SU-DHL-6 (cell line): ENCODE measurements around the gene MYT1.

Source experiments
- EZH2phosphoT487 ChIP-seq: fragments of 200-600 bp; sonication (generic), shearing (Covaris generic); conservative IDR thresholded peaks from 2 replicates; pipeline ENCODE4 v1.6.1; 2018; ENCODE audit warnings: mild to moderate bottlenecking, antibody characterized with exemption, low read length, moderate library complexity, mixed read lengths
- TF ChIP-seq, protein P1 (sequence below): fragments of 200-600 bp; sonication (generic); IDR thresholded peaks from one replicate; pipeline ENCODE4 v1.5.1; 2017; ENCODE audit warnings: antibody characterized with exemption, mild to moderate bottlenecking, low read length, moderate library complexity; ENCODE audit not compliant: insufficient read depth, poor library complexity, severe bottlenecking

DNA sequence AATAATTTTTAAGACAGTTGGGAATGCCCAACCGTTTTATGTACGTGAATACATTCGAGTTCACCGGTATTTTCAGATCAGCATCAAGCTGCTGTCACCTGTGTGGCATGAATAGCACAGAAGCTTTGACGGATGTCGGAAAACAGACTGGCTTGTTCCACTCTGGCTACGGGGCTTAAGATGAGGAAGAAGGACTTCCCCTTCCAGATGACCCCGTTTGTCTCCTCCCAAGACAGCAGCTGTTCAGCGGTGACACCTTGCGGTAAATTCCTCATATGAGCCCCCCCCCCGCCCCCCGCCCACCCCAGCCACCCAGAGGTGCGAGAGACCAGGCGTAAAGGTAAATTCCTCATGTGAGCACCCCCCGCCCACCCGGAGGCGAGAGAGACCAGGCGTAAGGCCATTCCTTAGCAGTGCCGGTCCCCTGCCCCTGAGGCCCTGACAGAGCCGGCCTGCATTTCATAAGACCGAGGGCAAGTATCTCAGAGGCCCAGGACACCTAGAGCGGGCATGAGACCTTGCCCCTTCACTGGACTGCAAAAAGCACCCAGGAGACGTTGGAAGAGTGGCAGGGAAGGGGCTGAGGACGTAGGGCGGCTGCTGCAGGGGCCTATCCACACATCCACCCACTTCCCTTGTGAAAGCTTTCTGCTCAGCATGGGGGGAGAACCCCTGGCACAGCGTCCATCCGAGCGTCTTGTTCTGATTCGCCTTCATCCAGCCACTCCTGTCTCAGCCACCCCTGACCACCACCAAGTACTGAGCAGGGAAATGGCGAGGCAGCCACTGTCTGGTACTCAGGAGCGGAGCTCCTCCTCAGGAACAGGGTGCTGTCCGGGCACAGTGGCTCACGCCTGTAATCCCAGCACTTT, 84.0 kb downstream of the MYT1 start:
- TF ChIP-seq, protein P1, sequence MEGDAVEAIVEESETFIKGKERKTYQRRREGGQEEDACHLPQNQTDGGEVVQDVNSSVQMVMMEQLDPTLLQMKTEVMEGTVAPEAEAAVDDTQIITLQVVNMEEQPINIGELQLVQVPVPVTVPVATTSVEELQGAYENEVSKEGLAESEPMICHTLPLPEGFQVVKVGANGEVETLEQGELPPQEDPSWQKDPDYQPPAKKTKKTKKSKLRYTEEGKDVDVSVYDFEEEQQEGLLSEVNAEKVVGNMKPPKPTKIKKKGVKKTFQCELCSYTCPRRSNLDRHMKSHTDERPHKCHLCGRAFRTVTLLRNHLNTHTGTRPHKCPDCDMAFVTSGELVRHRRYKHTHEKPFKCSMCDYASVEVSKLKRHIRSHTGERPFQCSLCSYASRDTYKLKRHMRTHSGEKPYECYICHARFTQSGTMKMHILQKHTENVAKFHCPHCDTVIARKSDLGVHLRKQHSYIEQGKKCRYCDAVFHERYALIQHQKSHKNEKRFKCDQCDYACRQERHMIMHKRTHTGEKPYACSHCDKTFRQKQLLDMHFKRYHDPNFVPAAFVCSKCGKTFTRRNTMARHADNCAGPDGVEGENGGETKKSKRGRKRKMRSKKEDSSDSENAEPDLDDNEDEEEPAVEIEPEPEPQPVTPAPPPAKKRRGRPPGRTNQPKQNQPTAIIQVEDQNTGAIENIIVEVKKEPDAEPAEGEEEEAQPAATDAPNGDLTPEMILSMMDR = no peak
- TF ChIP-seq EZH2phosphoT487 = no peak
